T-helper 2 cell (primary cell): ENCODE data around the gene SPATA2L.

Experiments used
- DNase-seq, 5 experiments: peaks; one replicate each; pipeline versions ENCODE4 v3.0.0 to v3.0.0-alpha.2; 2012 to 2022
- total RNA-seq, 2 donors: gene quantifications; one replicate each; lab custom pipeline; 2026; lab: John Stamatoyannopoulos, UW

SPATA2L gene
- total RNA-seq, result 21.8 to 49.3 reads per million in 2 donors

- DNase-seq, result peak; percentile 96 to 98 (median 97)
Observed at GRCh38 chr16:89701425-89702406, at the start of gene SPATA2L. SPATA2L (minus strand) TSS chr16:89701705; CDS start chr16:89701232, 473 bp downstream.

DNA sequence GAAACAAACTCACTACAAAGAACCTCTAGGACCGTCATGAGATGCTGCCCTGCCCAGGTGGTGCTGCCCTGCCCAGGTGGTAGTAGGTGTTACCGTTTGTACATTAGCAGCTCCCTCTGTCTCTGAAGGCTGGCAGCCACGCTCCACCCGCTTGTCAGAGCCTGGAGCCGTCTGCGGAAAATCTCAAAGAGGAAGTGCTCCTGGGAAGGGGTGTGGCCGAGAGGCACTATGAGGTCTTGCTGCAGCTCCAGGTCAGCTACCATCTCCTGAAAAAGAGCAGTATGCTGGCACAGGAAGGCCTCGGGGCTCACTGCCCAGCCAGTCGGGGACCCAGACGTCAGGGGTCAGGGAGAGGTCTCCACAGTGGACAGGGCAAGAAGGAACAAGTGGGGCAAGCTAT lies 48.1 kb upstream of the SPATA2L start:
- DNase-seq, result no peak

- no peak for DNase-seq
Observed at GRCh38 chr16:89748921-89749320, 47.4 kb upstream of the SPATA2L start.

- DNase-seq, result no peak
Observed at GRCh38 chr16:89748076-89748475, 46.6 kb upstream of the SPATA2L start.

DNA sequence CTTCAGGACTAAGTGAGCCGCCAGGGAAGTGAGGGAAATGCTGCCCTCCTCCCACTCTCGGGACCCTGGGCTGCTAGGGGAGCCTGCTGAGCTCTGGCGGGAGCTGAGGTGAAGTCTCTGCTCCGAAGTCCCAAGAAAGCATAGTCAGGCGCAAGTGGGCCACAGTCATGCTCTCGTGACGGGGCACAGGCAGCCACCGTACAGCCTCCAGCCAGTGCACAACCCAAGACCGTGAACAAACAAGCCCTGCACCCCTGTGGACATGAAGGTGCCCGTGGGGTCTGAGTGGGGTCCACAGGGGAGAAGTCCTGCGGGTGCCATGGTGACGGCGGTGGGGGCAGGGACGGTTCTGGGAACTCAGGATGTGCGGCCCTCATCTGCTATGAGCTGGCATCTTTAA lies 44.5 kb upstream of the SPATA2L start:
- no peak for DNase-seq

GRCh38 chr16:89744813-89745212 lies 43.3 kb upstream of the SPATA2L start:
- DNase-seq, result no peak

GRCh38 chr16:89742948-89743347 lies 41.4 kb upstream of the SPATA2L start:
- no peak for DNase-seq

GRCh38 chr16:89741342-89742014 lies 40.0 kb upstream of the SPATA2L start:
- no peak for DNase-seq

GRCh38 chr16:89739383-89739782 lies 37.9 kb upstream of the SPATA2L start:
- no peak for DNase-seq

GRCh38 chr16:89738538-89739317 lies 37.2 kb upstream of the SPATA2L start:
- no peak for DNase-seq

DNA sequence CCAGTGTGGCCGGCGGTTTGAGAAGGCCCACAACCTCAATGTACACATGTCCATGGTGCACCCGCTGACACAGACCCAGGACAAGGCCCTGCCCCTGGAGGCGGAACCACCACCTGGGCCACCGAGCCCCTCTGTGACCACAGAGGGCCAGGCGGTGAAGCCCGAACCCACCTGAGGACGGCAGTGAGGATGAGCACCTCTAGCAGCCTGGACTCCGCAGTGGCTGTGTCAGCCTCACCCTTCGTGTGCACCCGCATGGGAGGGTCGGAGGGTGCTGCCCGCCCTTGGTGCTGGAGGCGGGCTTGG lies 36.5 kb upstream of the SPATA2L start:
- no peak for DNase-seq

DNA sequence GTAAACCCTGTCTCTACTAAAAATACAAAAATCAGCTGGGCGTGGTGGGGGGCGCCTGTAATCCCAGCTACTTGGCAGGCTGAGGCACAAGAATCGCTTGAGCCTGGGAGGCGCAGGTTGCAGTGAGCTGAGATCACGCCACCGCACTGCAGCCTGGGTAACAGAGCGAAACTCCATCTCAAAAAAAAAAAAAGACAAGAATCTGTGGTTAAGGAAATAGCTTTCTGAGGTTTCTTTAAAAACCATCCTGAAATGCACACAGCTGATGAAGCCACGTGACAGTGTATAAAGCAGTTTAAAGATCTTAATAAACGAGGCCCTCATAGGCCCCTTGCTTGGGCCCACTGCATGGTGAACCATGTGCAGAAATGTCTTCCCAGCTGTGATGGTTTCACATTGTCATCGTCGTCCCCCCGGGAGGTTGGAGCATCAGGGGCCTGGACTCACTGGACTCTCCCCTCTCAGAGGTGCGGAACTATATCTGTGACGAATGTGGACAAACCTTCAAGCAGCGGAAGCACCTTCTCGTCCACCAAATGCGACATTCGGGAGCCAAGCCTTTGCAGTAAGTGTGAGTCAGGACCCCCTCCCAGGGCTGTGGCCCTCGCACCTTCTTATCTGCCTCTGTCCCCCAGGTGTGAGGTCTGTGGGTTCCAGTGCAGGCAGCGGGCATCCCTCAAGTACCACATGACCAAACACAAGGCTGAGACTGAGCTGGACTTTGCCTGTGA lies 36.0 kb upstream of the SPATA2L start:
- peak in 4 of 5 experiments; percentile 20 to 91 (median 56) for DNase-seq

DNA sequence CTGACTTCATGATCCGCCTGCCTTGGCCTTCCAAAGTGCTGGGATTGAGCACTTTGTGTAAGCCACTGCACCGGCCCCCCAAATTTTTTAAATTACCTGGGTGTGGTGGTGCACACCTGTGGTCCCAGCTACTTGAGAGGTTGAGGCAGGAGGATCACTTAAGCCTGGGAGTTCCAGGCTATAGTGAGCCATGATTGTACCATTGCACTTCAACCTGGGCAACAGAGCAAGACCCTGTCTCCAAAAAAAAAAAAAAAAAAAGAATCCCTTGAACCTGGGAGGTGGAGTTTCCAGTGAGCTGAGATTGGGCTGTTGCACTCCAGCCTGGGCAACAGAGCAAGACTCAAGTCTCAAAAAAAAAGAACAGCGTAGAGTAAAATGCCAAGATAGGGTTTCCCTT lies 35.0 kb upstream of the SPATA2L start:
- no peak for DNase-seq

- no peak for DNase-seq
Observed at GRCh38 chr16:89733792-89734191, 32.3 kb upstream of the SPATA2L start.

GRCh38 chr16:89733322-89733721 lies 31.8 kb upstream of the SPATA2L start:
- DNase-seq, result no peak

DNA sequence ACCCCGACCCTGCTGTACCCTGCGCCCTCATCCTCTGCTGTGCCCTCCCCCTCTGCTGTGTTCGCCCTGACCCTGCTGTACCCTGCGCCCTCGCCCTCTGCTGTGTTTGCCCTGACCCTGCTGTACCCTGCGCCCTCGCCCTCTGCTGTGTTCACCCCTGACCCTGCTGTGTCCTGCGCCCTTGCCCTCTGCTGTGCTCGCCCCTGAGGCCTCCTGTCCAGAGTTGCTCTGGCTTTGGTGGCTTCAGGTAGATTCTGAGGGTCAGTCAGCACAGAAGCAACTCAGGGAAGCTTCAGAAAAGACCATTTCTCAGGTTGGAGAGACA lies 31.4 kb upstream of the SPATA2L start:
- DNase-seq, result no peak

DNA sequence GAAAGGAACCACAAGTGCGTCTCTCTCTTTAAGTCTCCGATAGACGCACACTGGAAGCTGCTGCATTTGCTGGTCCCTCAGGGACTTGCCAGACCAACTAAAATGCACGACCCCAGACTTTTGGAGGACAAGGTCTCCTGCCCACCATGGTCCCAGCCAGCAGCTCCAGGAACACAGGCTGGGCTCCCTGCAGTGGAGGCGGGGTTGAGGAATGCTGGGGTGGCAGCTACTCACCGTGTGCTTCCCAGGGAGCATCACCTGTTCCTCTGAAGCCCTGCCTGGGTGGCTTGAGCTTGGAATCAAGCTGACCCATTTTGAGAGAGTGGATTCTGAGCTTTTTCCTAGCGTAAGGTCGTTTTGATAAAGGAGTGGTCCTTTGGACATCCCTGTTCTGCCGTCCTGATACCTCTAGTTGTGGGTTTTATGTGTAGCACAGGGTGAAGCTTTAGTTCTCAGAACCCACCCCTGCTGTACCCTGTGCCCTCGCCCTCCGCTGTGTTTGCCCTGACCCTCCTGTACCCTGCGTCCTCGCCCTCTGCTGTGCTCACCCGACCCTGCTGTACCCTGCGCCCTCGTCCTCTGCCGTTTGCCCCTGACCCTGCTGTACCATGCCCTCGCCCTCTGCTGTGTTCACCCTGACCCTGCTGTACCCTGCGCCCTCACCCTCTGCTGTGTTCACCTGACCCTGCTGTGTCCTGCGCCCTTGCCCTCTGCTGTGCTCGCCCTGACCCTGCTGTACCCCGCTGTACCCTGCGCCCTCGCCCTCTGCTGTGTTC lies 30.8 kb upstream of the SPATA2L start:
- DNase-seq, result no peak

DNA sequence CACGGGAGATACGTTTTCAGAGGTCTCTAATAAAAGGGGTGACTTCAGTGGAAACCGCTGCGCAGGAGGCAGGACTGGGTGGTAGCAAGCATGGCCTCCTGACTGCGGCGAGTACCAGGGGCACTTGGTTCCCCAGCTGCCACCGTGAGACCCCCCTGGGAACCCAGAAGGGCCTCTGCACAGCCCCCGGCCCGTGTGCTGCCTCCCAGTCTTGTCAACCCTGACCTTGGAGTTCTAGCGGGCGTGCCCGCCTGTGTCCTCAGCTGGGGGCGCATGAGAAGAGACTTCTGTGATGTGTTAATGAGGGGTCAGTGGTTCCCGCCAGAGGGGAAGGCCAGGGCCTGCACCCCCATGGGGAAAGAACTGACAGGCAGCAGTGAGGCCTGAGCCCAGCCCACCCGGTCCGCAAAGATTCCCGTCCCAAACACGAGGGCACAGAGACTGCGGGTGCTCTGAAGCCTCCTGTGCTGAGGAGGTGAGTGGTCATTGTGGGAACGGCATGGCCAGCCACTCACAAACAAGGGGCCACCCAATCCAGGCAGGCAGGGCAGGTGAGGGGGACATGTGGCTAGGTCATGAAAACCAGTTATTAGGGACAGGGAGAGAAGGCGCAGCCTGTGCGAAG lies 29.2 kb upstream of the SPATA2L start:
- DNase-seq, result no peak

GRCh38 chr16:89729863-89730593 lies 28.5 kb upstream of the SPATA2L start:
- no peak for DNase-seq

DNA sequence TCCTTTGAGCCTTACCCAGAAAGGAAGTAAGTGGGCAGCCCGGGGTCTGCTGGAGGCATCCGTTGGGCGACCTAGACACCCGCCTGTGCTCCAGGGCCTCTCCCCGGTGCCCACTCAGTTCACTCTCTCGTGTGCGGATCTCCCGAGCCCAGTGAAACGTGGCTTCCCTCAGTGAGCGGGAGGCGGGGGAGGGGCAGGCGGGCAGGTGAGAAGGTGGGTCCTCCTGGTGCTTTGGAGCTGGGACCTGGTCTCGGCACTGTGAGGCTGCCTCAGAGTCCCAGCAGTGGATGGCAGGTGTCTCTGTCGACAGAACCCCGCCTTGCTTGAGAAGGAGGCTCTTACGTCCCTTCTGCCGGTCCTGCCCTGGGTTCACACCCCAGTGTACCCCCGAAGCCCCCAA lies 27.8 kb upstream of the SPATA2L start:
- DNase-seq, result no peak
